EL (cell line): ENCODE results near the gene CPA5.

Experiments
- DNase-seq: peaks from one replicate; pipeline ENCODE4 v3.0.0-alpha.2; 2016

The CPA5 gene

DNA sequence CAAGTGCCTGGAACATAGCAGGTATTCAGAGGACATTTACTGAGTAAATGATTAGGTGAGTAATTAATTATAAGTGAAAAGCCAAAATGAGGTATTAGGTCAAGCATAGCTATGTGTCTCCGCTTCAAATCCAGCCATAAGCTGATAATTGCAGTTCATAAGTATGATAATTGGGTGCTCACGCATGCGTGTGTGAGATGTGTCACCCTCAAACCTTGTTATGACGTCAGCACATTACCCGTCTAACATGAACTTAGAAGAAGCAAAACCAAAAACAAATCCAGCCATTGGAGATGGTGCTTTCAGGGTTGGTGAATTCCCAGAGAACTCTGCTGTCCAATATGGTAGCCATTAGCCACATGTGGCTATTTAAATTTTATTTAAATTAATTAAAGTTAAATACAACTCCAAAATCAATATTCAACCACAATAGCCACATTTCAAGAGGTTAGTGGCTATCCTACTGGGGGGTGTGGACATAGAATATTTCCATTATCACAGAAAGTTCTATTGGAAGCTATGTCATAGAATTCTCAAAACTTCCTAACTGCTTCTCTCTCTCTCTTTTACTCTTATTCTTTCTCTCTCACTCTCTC lies at the start of gene CPA5:
TSS of gene CPA5 (plus strand) at position 546 of the 596 bp plus-strand sequence. CDS start 1,670 bp downstream, outside the sequence.
- no peak for DNase-seq

DNA sequence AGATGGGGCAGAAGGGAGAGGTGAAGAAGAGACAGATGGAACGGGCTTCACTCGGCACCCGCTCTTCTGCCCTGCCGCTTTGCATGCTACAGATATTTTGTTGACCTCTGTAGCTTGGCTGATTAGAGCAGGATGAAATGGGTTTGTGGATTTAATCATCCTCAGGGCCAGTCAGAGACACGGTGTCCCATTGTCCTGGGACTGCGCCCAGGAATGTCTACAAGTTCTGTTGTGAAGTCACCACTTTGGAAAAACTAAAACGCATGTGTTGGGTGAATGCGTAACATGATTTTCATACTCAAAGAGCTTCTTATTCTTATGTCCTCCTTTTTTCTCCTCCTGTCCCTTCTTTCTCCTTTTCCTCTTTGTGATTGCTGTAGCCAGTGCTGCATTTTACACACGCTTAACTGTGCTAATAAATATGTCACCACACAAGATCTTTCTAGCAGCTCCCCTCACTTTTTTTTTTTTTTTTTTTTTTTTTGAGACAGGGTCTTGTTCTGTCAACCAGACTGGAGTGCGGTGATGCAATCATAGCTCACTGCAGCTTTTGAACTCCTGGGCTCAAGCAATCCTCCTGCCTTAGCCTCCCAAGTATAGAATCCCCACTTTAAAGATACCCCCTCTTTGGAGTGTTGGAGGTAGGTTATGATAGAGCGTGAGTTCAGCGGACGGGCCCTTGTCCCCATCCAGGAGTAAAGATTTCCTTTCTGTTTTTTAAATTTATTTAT lies 48.2 kb upstream of the CPA5 start:
- DNase-seq, result no peak

GRCh38 chr7:130297628-130298543 lies 46.7 kb upstream of the CPA5 start:
- no peak for DNase-seq

- no peak for DNase-seq
These were observed 45.9 kb upstream of the CPA5 start for GRCh38 chr7:130298544-130299326.

DNA sequence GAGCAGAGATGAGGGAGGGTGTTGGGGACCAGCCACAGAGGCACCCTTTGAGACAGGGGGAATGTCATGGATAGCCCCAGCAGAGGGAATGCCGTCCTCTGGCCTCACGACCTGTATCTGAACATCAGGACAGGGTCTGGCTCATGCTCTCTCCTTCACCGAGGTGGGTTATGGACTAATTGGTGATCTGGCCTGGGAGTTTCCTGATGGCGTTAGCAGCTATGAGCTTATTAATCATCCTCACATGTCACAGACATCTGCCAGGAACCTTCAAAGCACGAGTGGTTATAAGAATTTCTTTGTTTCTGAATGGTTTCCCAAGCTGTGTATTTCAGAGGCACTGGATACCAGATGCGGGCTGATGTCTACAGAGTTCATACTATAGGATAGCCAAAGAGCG lies 44.8 kb upstream of the CPA5 start:
- no peak for DNase-seq

- no peak for DNase-seq
These were observed 43.1 kb upstream of the CPA5 start for GRCh38 chr7:130301501-130302020.

- no peak for DNase-seq
These were observed 42.0 kb upstream of the CPA5 start for GRCh38 chr7:130302649-130303048.

DNA sequence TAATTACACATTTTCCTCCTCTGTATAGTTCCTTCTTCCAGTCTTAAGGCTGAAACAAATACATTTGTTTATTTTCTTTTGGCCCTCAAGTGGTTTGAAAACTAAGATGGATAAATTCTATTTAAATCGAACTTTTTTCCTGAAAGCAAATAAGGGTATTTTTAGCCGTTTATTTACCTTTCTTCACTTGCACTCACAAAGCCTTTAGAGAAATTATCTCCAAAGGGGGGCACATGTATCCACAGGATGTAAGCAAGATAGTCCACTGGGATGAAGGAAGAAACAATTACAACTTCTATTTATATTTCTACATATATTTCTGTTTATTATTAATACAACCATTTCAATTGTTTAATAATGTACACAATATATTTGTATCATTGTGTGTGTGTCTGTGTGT lies 41.5 kb upstream of the CPA5 start:
- no peak for DNase-seq

DNA sequence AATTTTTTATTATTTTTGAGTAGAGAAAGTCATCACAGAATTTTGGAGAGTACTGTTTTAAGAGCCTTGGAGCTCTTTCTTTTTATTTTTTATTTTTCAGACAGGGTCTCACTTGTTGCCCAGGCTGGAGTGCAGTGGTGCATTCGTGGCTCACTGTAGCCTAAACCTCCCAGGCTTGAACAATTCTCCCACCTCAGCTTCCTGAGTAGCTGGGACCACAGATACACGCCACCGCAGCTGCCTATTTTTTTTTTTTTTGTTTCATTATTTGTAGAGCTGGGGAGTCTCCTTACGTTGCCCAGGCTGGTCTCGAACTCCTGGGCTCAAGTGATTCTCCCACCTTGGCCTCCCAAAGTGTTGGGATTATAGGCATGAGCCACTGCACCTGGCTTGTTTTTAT lies 41.1 kb upstream of the CPA5 start:
- no peak for DNase-seq

GRCh38 chr7:130303982-130304381 lies 40.6 kb upstream of the CPA5 start:
- DNase-seq, result no peak

DNA sequence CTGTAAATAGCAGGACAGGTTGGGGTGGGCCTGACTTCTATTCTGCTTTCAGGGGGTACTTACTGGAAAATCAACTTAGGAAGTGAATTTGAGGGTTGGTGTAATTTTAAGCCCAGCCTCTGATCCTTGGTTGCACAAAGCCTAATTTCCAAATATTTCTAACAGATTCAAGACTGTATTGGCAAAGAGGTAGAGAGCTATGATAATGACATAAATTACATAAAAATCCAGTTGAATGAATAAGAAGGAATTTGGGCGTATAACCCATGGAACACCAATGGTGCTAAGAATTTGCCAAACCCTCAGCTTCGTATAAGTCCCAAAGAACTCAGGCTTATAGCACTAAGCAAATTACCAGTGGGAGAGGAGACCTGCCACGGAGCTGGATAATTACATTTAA lies 39.7 kb upstream of the CPA5 start:
- DNase-seq, result no peak

DNA sequence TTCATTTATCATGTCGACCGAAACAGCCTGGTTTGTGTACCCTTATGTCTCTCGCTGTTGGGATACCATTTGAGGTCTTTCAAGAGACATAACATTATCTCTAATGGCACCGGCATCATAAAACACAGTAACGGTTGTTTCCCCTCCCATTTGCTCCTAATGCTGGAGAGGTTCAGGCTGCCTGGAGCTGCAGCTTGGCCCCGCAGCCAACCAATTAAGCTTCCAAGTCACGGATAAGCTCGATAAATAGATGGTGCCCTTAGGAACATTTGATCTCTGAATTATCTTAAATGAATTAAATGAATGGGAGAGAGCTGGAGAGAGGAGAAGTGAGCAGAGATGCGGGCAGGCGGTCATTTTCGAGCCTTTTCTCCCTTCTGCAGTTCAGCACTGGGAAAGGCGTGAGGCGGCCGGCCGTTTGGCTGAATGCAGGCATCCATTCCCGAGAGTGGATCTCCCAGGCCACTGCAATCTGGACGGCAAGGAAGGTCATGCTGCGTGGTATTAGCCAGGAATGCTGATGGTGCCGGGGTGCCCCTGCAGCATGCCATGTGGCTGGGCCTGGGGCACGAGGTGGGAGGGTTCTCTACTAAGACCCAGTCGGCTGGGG lies 39.1 kb upstream of the CPA5 start:
- DNase-seq, result no peak

- DNase-seq, result no peak
These were observed 34.6 kb upstream of the CPA5 start for GRCh38 chr7:130309986-130310385.

GRCh38 chr7:130314305-130314704 lies 30.3 kb upstream of the CPA5 start:
- DNase-seq, result no peak

GRCh38 chr7:130319541-130319940 lies 25.1 kb upstream of the CPA5 start:
- DNase-seq, result no peak

- DNase-seq, result peak; percentile 50
These were observed 22.9 kb upstream of the CPA5 start for GRCh38 chr7:130321542-130322229.

DNA sequence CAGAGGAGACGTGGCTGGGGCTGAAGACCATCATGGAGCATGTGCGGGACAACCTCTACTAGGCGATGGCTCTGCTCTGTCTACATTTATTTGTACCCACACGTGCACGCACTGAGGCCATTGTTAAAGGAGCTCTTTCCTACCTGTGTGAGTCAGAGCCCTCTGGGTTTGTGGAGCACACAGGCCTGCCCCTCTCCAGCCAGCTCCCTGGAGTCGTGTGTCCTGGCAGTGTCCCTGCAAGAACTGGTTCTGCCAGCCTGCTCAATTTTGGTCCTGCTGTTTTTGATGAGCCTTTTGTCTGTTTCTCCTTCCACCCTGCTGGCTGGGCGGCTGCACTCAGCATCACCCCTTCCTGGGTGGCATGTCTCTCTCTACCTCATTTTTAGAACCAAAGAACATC lies 22.0 kb upstream of the CPA5 start:
- no peak for DNase-seq

DNA sequence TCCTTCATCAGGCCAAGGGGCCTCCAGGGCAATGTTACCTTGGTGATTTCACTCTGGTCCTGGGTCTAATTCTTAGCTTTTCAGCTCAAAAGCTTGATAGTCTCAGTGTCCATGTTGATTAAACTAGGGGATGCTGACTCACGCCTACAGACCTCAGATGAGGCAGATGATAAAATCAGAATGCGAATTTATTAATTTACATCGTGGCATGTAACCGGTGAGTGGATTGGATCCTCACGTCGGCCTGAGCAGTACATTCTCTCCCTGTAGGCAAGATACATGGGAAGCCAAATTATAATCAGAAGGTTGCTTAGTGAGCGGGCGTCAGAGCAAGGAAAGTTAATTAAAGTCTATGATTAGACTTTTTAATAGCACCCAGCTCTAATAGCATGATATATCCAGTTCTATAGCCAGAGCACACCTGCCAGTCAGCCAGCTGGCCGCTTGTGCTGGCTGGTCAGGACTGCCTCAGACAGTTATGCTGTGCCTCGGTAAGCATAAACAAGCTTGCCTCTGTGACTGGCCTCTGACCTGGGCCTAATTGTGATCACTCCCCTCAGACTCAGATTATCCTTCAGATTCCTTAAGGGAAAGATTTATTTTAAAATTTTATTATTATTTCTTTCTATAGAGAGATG lies 20.2 kb upstream of the CPA5 start:
- DNase-seq, result no peak

GRCh38 chr7:130329681-130330080 lies 14.9 kb upstream of the CPA5 start:
- DNase-seq, result no peak

DNA sequence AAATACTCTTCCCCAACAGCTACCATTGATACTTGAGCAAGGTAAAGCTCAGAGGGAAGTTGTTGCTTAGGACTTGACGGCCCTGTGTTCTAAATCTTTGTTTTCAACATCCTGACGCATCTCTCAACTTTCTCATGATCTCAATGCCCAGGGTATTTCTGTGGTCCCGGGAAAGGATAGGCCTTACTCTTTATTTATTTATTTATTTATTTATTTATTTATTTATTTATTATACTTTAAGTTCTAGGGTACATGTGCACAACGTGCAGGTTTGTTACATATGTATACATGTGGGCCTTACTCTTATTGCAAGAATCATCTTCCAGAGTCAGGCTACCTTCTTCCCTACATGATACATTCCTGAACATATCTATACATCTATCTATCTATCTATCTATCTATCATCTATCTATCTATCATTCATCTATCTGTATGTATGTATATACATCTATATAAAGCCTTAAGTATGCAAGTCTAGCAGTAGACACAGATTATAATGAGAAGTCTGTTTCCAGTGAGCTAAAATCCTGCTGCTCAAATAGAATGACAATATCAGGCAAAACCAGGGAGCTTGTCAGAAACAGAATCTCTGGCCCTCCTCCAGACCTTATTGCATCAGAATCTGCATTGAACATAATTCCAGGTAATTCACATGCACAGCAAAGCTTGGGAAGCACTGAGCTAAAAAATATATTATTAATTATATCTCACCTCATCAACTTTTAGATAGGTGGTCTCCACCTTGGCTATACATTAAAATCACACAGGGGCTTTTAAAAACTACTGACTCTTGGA lies 12.2 kb upstream of the CPA5 start:
- no peak for DNase-seq
